T-helper 2 cell (primary cell): ENCODE data around the gene IGSF9B.

Experiments
- DNase-seq, 5 experiments: peaks; one replicate each; pipeline versions ENCODE4 v3.0.0 to v3.0.0-alpha.2; 2012 to 2022

The IGSF9B gene

DNA sequence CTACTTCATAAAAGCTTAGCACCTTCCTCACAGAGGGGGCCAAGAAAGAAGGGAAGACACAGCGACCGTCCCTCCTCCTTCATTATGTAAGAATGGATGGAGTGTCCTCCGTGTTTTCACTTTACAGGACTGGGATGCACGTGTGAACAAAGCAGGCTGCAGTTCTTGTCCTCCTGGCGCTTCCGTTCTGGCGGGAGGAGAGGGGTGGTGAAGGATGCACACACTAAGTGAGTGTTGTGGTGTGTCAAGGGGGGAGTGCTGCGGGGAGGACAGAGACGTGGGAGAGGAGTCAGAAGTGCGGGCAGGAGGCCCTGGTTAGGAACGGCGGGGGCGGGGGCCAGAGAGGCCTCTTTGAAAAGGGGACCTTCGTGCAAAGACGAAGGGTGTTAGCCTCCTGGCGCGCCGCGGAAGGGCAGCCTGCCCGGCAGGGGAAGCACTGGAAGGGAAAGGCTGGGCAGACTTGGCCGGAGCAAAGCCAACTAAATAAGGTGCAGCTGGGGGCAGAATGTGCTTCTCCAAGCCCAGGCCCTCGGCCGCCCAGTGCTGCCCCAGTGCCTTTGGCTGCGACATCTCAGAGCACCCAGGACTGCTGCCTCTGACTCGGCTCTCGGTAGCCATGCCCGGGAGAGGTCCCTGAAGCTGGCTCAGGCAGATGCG is 27.0 kb upstream of the IGSF9B start:
- DNase-seq, result no peak

- DNase-seq, result no peak
Observed at GRCh38 chr11:133982876-133983275, 26.1 kb upstream of the IGSF9B start.

DNA sequence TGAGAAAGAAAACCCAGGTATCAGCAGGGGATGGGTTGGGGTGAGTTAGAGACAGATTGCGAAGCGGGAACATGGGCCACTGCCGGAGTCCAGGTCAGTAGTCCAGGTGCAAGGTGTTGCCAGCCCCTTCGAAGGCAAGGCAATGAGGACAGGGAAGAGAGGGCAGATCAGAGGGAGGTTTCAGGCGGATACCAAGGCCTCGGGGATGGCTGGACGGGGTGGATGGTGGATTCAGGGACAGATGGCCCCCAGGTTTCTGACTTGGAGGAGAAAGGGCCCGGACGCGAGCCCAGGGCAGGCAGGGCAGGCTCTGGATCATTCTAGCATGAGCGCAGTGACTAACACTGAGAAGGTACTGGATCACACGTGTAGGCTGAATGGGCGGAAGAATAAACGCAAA is 25.4 kb upstream of the IGSF9B start:
- DNase-seq, result no peak

- no peak for DNase-seq
Observed at GRCh38 chr11:133981156-133981555, 24.4 kb upstream of the IGSF9B start.

- DNase-seq, result no peak
Observed at GRCh38 chr11:133980665-133981064, 23.9 kb upstream of the IGSF9B start.

- DNase-seq, result no peak
Observed at GRCh38 chr11:133978794-133979193, 22.0 kb upstream of the IGSF9B start.

GRCh38 chr11:133977067-133977677 is 20.4 kb upstream of the IGSF9B start:
- DNase-seq, result peak in 1 of 5 experiments; percentile 40

DNA sequence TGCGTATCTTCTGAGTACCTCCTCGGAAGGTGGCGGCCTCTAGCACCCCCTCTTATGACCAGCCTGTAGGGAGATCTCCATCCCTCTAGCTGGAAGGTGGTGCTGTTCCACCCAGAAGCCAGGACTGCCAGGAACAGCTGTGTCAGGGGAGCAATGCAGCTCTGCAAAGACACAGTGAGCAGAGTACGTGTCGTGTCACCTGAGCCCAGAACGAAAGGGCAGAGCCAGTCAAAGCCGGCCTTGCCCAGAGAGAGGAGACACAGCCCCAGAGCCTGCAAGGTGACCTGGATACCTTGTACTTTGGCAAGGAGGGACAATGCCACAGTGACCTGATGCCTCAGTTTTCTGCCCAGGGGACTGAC is 18.7 kb upstream of the IGSF9B start:
- DNase-seq, result no peak

- no peak for DNase-seq
Observed at GRCh38 chr11:133974836-133975487, 18.2 kb upstream of the IGSF9B start.

- DNase-seq, result no peak
Observed at GRCh38 chr11:133971881-133972280, 15.1 kb upstream of the IGSF9B start.

DNA sequence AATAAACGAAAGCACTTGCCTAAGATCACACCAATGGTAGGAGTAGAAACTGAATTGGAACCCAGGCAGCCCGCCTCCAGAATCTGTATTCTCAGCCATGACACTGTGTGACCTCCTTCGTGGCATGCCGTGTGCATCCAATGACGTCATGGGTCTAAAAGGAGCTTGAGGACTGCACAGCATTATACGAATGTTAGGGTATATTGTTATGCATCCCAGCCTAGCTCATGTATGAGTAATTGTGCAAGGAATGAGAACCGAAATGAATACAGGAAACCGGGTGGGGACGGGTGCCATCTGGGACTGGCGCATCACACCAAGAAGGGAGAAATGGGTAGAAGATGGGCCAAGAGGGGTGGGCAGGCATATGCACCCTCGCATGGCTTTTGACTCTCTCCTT is 12.3 kb upstream of the IGSF9B start:
- DNase-seq, result no peak

- DNase-seq, result no peak
Observed at GRCh38 chr11:133968300-133968699, 11.5 kb upstream of the IGSF9B start.

DNA sequence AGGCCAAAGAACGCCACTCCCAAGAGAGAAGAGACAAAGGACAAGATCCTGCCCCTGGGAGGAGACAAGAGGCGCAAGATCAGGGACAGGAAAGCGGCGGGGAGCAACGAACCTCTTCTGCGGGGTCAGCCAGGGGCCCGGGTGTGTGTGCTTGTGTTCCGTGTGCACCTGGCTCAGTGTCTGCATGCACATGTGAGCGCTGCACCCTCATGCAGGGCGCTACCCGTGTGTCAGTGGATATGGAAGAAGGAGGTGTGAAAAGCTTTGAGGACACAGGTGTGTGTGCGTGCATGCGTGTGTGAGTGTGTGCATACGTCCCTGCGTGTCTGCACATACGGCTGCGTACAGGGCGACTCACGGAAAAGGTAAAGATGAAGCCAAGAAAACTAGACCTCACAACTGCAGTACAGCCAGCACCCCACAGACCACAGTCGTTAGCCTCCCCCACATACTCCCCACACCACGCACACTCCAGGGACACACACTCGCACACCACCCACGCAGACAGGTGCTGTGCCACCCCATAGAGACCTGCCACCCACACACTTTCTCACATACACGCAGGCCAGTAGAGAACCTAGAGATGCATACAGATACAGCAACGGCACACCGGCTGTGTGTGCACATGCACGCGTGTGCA is 11.0 kb upstream of the IGSF9B start:
- no peak for DNase-seq

- DNase-seq, result peak; percentile 33 to 75 (median 60)
Observed at GRCh38 chr11:133966921-133967598, 10.3 kb upstream of the IGSF9B start.

GRCh38 chr11:133966172-133966651 is 9.4 kb upstream of the IGSF9B start:
- no peak for DNase-seq

GRCh38 chr11:133965031-133965601 is 8.3 kb upstream of the IGSF9B start:
- DNase-seq, result no peak

DNA sequence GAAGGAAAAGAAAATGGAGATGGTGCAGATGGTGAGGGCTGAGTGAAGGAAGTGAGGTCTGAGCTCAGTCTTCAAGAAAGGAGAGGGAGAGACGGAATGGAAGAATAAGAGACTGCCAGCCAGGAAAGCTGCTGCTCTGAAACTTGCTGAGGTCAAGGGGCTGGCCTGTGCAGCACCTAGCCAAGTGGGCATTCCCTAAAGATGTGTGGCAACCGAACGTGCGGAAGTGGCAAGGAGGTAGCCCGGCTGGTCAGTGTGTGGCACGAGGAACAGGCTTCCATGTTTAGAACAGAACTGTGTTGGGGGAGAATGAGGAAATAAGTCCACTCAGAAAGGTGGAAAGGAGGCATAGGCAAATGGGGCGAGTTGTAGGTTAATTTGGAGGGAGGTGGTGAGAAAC is 7.6 kb upstream of the IGSF9B start:
- no peak for DNase-seq

DNA sequence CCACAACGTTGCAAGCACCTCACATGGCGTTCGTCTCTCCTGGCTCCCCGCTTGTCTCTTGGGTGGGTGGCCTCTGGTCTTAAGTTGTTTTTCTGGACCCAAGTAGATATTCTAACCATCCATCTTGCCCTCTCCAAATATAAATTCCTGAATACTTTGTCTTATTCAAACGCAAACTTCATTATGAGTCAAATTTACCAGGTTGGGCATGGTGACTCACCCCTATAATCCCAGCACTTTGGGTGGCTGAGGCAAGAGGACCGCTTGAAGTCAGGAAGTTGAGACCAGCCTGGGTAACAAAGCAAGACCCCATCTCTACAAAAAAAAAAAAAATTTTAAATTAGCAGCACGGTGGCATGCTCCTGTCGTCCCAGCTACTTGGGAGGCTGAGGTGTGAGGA is 5.1 kb upstream of the IGSF9B start:
- no peak for DNase-seq

DNA sequence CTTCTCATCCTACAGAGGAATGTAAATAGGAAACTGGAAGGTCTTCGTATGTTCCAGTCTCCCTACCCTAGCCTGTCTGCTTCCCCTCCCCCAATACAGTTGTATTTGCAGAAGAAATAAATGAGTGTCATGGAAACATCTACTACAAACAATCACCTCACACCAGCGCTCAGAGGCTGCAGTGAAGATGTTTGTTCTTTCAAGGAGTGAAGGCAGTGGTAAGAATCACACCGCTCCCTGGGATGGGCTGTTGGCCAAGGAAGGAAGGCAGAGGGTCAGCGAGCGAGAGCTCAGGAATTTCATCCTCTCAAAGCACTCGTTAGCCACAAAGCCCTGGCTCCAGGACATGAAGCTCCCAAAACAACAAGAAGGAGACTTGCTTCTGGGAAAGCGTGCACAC is 1.1 kb upstream of the IGSF9B start:
- no peak for DNase-seq

DNA sequence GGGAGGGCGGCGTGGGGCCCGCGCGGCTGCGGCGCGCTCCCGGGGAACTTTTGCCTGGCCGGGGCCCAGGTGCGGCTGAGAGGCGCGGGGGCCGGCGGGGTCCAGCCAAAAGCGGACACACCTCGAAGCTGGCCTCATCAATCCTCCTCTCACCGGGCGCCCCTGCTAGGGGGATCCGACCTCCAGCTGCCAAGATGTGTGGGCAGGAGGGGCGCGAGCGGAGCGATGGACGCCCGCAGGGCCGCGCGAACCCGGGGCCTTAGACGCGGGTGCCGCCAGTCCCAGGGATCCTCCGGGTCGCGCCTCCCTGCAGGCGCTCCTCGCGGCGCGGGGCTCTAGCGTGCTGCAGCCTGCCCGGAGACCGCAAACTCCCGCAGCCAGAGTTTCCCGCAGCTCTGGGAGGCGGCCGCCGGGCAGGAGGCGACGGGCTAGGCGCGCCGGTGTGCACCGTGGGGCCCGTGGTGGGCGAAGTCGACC is 785 bp downstream of the IGSF9B start:
- peak in 1 of 5 experiments; percentile 23 for DNase-seq

- peak in 3 of 5 experiments; percentile 20 to 61 (median 32) for DNase-seq
Observed at GRCh38 chr11:133955081-133955891, 1.5 kb downstream of the IGSF9B start.

GRCh38 chr11:133953999-133954398 is 2.8 kb downstream of the IGSF9B start:
- DNase-seq, result no peak
